Trophoblast cell (in vitro differentiated cells and primary cell): ENCODE results near the gene RNF34.

ENCODE experiments used
- DNase-seq, 2 donors: peaks; one replicate each; pipeline ENCODE4 v3.0.0-alpha.2; 2016
- H2AFZ ChIP-seq: 2 replicates; pipeline ENCODE4 v1.6.1; 2013; ENCODE audit warnings: low read length, moderate library complexity, mild to moderate bottlenecking; ENCODE audit not compliant: insufficient read depth, poor library complexity
- H2AK5ac ChIP-seq: 2 replicates; pipeline ENCODE4 v1.6.1; 2013; ENCODE audit warnings: mild to moderate bottlenecking, low read length
- H2BK120ac ChIP-seq: 2 replicates; pipeline ENCODE4 v1.6.1; 2013; ENCODE audit warnings: low read length, mild to moderate bottlenecking, moderate library complexity; ENCODE audit not compliant: insufficient read depth, poor library complexity
- H2BK12ac ChIP-seq: 2 replicates; pipeline ENCODE4 v1.6.1; 2013; ENCODE audit warnings: mild to moderate bottlenecking, low read length, moderate library complexity
- H2BK5ac ChIP-seq: 2 replicates; pipeline ENCODE4 v1.6.1; 2013; ENCODE audit warnings: low read length, low read depth, moderate library complexity, mild to moderate bottlenecking; ENCODE audit not compliant: poor library complexity
- H3K14ac ChIP-seq: 2 replicates; pipeline ENCODE4 v1.6.1; 2013; ENCODE audit warnings: mild to moderate bottlenecking, low read length
- H3K18ac ChIP-seq: 2 replicates; pipeline ENCODE4 v1.6.1; 2013; ENCODE audit warnings: mild to moderate bottlenecking, low read length
- H3K23ac ChIP-seq: 2 replicates; pipeline ENCODE4 v1.6.1; 2013; ENCODE audit warnings: low read length
- H3K27ac ChIP-seq: 2 replicates; pipeline ENCODE4 v1.5.1; 2013; ENCODE audit warnings: low read depth, mild to moderate bottlenecking, inconsistent platforms, low read length, moderate library complexity
- H3K27me3 ChIP-seq: 2 replicates; pipeline ENCODE4 v1.6.1; 2013; ENCODE audit warnings: inconsistent platforms, mild to moderate bottlenecking, low read length, moderate library complexity; ENCODE audit not compliant: insufficient read depth
- H3K36me3 ChIP-seq, 2 experiments: 1 replicate in 1 of 2; 2 replicates in 1 of 2; pipeline ENCODE4 v1.6.1; 2013; ENCODE audit warnings: low read length in 2 of 2, mild to moderate bottlenecking in 2 of 2, moderate library complexity in 1 of 2; ENCODE audit not compliant: insufficient read depth in 2 of 2, control insufficient read depth in 1 of 2
- H3K4ac ChIP-seq: 2 replicates; pipeline ENCODE4 v1.6.1; 2013; ENCODE audit warnings: low read depth, mild to moderate bottlenecking, low read length, moderate library complexity
- H3K4me1 ChIP-seq, 2 experiments: 1 replicate in 1 of 2; 2 replicates in 1 of 2; pipeline ENCODE4 v1.6.1; 2013; ENCODE audit warnings: low read length in 2 of 2, mild to moderate bottlenecking in 2 of 2, moderate library complexity in 1 of 2; ENCODE audit not compliant: insufficient read depth in 2 of 2, control insufficient read depth in 1 of 2
- H3K4me2 ChIP-seq: 2 replicates; pipeline ENCODE4 v1.6.1; 2013; ENCODE audit warnings: inconsistent platforms, mild to moderate bottlenecking, low read length, moderate library complexity
- H3K4me3 ChIP-seq: 2 replicates; pipeline ENCODE4 v1.5.1; 2013; ENCODE audit warnings: mild to moderate bottlenecking, low read depth, low read length, inconsistent platforms
- H3K79me1 ChIP-seq: one replicate; pipeline ENCODE4 v1.6.1; 2013; ENCODE audit warnings: low read length
- H3K79me2 ChIP-seq: 2 replicates; pipeline ENCODE4 v1.6.1; 2013; ENCODE audit warnings: low read length, mild to moderate bottlenecking; ENCODE audit not compliant: control insufficient read depth, insufficient read depth, poor library complexity
- H3K9ac ChIP-seq: 2 replicates; pipeline ENCODE4 v1.6.1; 2013; ENCODE audit warnings: mild to moderate bottlenecking, low read length
- H3K9me3 ChIP-seq: 2 replicates; pipeline ENCODE4 v1.6.1; 2013; ENCODE audit warnings: low read depth, mild to moderate bottlenecking, control low read depth, inconsistent platforms, low read length; ENCODE audit not compliant: insufficient read depth
- H4K12ac ChIP-seq: 2 replicates; pipeline ENCODE4 v1.6.1; 2013; ENCODE audit warnings: low read depth, mild to moderate bottlenecking, low read length, moderate library complexity
- H4K8ac ChIP-seq: 2 replicates; pipeline ENCODE4 v1.6.1; 2013; ENCODE audit warnings: low read depth, mild to moderate bottlenecking, low read length, moderate library complexity
- H4K91ac ChIP-seq: one replicate; pipeline ENCODE4 v1.6.1; 2013; ENCODE audit warnings: low read depth, mild to moderate bottlenecking, low read length, moderate library complexity
- whole genome bisulfite sequencing: extraction: QIAGEN DNeasy Blood & Tissue Kit; methylation state at CpG from one replicate; pipeline ENCODE4 v1.1.7; 2013; ENCODE audit warnings: missing lambda C conversion rate; ENCODE audit not compliant: insufficient read length, insufficient coverage; ENCODE audit errors: extremely low coverage; 5-methylcytosine and 5-hydroxymethylcytosine counted together

Gene RNF34

DNA sequence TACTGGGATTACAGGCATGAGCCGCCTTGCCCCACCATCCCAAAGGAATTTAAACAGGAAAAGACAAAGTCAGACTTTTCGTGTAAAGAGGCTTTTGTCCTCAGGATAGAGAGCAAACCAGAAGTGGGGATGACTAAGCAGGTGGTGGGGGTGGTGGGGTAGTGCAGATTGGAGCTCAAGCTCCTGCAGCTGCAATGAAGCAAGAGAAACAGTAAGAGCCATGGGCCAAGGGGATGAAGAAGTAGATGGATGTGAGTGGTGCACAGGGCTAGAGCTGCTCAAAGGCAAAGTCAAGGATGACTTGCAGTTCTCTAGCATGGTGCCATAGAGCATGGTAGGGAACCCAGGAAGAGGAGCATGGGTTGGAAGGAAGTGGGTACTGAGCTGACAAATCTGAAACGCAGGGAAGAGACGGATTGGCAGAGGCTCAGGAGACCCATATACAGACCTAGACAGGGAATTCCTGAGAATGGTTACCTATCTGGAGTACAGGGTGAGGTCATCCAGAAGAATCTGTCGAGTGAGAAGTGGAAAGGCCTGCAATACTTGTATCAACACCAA lies 11.4 kb upstream of the RNF34 start:
- Histone ChIP-seq H2AK5ac (no peak overlapping the region), H3K36me3 (no peaks in the 10 kb centered on the region), H3K9ac (no peak overlapping the region), H3K23ac (no peak overlapping the region), H4K91ac (no peak overlapping the region), H3K4me1 (peaks cover 3 to 6% of the 10 kb centered on the region in 2 experiments), H3K14ac (no peak overlapping the region), H3K4ac (no peak overlapping the region), H3K9me3 (peaks cover 3% of the 10 kb centered on the region), H2AFZ (no peak overlapping the region), H3K79me1 (no peaks in the 10 kb centered on the region), H4K12ac (no peak overlapping the region), H2BK120ac (no peak overlapping the region), H3K79me2 (no peaks in the 10 kb centered on the region), H3K27ac (no peak overlapping the region), H2BK12ac (no peak overlapping the region), H2BK5ac (no peak overlapping the region), H3K4me3 (no peak overlapping the region), H3K27me3 (no peaks in the 10 kb centered on the region), H4K8ac (no peak overlapping the region), H3K18ac (no peak overlapping the region), H3K4me2 (no peak overlapping the region)
- peak; percentile 4 to 64 for DNase-seq
- WGBS = no CpG with 5 or more reads among the region's 5 CpGs

DNA sequence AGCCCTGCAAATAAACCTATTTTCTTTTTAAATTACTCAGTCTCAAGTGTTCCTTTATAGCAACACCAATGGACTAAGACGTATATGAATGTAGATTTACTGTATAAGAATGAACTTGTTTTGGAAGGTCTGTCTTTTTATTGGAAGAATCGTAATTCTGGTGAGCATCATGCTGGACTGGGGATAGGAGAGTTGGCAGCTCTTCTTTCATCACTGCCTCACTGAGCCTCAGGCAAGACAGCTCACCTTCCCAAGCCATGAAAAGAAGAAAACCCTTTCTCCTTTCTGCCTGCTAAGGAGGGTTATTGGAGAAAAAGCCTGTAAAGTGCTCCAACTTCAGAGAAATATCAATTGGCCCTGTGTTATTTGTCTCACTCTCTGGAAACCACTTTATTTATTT lies 9.1 kb upstream of the RNF34 start:
- WGBS = no CpG with 5 or more reads among the region's 2 CpGs
- Histone ChIP-seq H3K18ac (no peak overlapping the region), H2BK120ac (no peak overlapping the region), H3K4me1 (peaks cover 3 to 6% of the 10 kb centered on the region in 2 experiments), H3K27ac (no peak overlapping the region), H2AFZ (no peak overlapping the region), H3K4ac (no peak overlapping the region), H3K36me3 (no peaks in the 10 kb centered on the region), H3K9ac (no peak overlapping the region), H2BK5ac (no peak overlapping the region), H2BK12ac (no peak overlapping the region), H3K79me2 (no peaks in the 10 kb centered on the region), H3K79me1 (no peaks in the 10 kb centered on the region), H3K4me3 (no peak overlapping the region), H4K8ac (no peak overlapping the region), H4K91ac (no peak overlapping the region), H3K4me2 (no peak overlapping the region), H3K14ac (no peak overlapping the region), H3K9me3 (peaks cover 3% of the 10 kb centered on the region), H4K12ac (no peak overlapping the region), H3K27me3 (no peaks in the 10 kb centered on the region), H2AK5ac (no peak overlapping the region), H3K23ac (no peak overlapping the region)
- DNase-seq = no peak

DNA sequence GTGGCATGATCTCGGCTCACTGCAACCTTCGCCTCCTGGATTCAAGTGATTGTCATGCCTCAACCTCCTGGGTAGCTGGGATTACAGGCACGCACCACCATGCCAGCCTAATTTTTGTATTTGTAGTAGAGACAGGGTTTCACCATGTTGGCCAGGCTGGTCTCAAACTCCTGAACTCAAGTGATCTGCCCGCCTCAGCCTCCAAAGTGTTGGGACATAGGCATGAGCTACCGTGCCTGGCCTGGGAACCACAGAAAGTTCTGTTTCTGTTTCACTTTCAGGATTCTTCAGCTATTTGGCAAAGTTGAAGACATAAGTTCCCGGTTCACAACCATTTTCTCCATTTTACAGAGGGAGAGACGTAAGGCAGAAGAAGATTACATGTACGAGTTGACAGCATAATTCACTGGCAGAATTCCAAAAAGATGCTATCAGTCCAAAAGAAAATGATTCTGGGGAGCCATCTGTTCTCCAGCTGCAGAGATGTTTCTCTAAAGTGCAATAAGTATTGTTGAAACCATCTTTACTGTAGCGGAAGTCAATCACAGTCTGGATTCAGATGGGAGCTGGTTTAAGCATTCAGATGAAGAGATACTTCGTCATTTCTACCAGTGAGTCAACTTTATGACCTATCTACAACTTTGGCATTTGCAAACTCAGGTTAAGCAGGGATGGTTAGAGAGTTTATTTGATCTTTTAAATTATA lies 8.1 kb upstream of the RNF34 start:
- Histone ChIP-seq H3K4me2 (no peak overlapping the region), H3K27ac (no peak overlapping the region), H3K23ac (no peak overlapping the region), H3K18ac (no peak overlapping the region), H4K8ac (no peak overlapping the region), H3K4me1 (peaks cover 3 to 6% of the 10 kb centered on the region in 2 experiments), H2AK5ac (no peak overlapping the region), H2BK12ac (no peak overlapping the region), H4K12ac (no peak overlapping the region), H3K27me3 (no peaks in the 10 kb centered on the region), H3K9me3 (peaks cover 3% of the 10 kb centered on the region), H3K4ac (no peak overlapping the region), H2AFZ (no peak overlapping the region), H3K79me1 (no peaks in the 10 kb centered on the region), H4K91ac (no peak overlapping the region), H3K79me2 (no peaks in the 10 kb centered on the region), H3K36me3 (no peaks in the 10 kb centered on the region), H2BK5ac (no peak overlapping the region), H3K4me3 (no peak overlapping the region), H2BK120ac (no peak overlapping the region), H3K9ac (no peak overlapping the region), H3K14ac (no peak overlapping the region)
- no peak for DNase-seq
- WGBS = no CpG with 5 or more reads among the region's 10 CpGs

DNA sequence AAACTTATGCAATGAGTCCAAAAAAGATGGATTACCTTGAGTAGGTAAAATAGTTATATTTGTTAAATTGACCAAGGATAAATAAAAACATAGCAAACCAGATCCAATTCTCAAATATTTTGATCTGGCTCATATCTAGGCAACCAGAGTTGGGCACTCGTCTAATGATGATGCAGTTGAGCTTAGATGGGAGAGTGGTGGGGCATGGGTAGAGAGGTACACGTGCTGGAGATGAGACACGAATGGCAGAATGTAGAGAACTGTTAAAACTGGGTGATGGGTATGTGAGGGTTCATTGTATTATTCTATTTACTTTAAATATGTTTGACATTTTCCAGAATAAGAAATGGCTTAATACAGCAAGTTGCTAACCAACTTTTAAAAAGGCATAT lies 7.6 kb upstream of the RNF34 start:
- Histone ChIP-seq H3K18ac (no peak overlapping the region), H3K27me3 (no peaks in the 10 kb centered on the region), H4K12ac (no peak overlapping the region), H3K23ac (no peak overlapping the region), H3K79me2 (no peaks in the 10 kb centered on the region), H3K4me1 (peaks cover 3 to 6% of the 10 kb centered on the region in 2 experiments), H2BK5ac (no peak overlapping the region), H2AFZ (no peak overlapping the region), H3K27ac (no peak overlapping the region), H2AK5ac (no peak overlapping the region), H3K4me3 (no peak overlapping the region), H3K9me3 (peaks cover 3% of the 10 kb centered on the region), H3K14ac (no peak overlapping the region), H4K91ac (no peak overlapping the region), H3K79me1 (no peaks in the 10 kb centered on the region), H3K4me2 (no peak overlapping the region), H3K9ac (no peak overlapping the region), H3K36me3 (no peaks in the 10 kb centered on the region), H2BK120ac (no peak overlapping the region), H4K8ac (no peak overlapping the region), H3K4ac (no peak overlapping the region), H2BK12ac (no peak overlapping the region)
- no peak for DNase-seq
- no CpG with 5 or more reads among the region's 3 CpGs for WGBS
